NCI-H128 (cell line): ENCODE results near the gene ATP11A.
"Not testable (repeated sequence)": the region's sequence is repeated elsewhere in the genome, so short reads cannot be mapped to it uniquely, and the experiment has no call there.

Experiments
- DNase-seq: peaks from one replicate; lab custom pipeline; 2025; ENCODE audit not compliant: unreplicated experiment; lab: John Stamatoyannopoulos, UW

Gene ATP11A

GRCh38 chr13:112873851-112874750, 184.3 kb downstream of the ATP11A start:
- DNase-seq, result peak; percentile 66

- DNase-seq, result no peak
Measured at GRCh38 chr13:112874751-112875300, 185.0 kb downstream of the ATP11A start.

GRCh38 chr13:112875627-112876026, 185.8 kb downstream of the ATP11A start:
- DNase-seq, result no peak

GRCh38 chr13:112876305-112877000, 186.6 kb downstream of the ATP11A start:
- DNase-seq, result no peak

GRCh38 chr13:112877066-112877465, 187.2 kb downstream of the ATP11A start:
- DNase-seq, result no peak

GRCh38 chr13:112877539-112877938, 187.7 kb downstream of the ATP11A start:
- DNase-seq, result no peak

- no peak for DNase-seq
Measured at GRCh38 chr13:112877976-112878955, 188.4 kb downstream of the ATP11A start.

GRCh38 chr13:112879283-112879833, 189.5 kb downstream of the ATP11A start:
- DNase-seq, result no peak

- DNase-seq, result no peak
Measured at GRCh38 chr13:112880221-112880641, 190.4 kb downstream of the ATP11A start.

GRCh38 chr13:112880976-112881540, 191.2 kb downstream of the ATP11A start:
- no peak for DNase-seq

GRCh38 chr13:112881656-112882554, 192.1 kb downstream of the ATP11A start:
- no peak for DNase-seq

GRCh38 chr13:112882555-112883024, 192.8 kb downstream of the ATP11A start:
- DNase-seq, result no peak

- no peak for DNase-seq
Measured at GRCh38 chr13:112883241-112883945, 193.6 kb downstream of the ATP11A start.

GRCh38 chr13:112884700-112885099, 194.9 kb downstream of the ATP11A start:
- not testable (repeated sequence) for DNase-seq

GRCh38 chr13:112885242-112885781, 195.5 kb downstream of the ATP11A start:
- no peak for DNase-seq

GRCh38 chr13:112885782-112886268, 196.0 kb downstream of the ATP11A start:
- DNase-seq, result no peak

- DNase-seq, result no peak
Measured at GRCh38 chr13:112887151-112887550, 197.3 kb downstream of the ATP11A start.

GRCh38 chr13:112887557-112887991, 197.7 kb downstream of the ATP11A start:
- no peak for DNase-seq
